Esophagus squamous epithelium (tissue), 4 donors: ENCODE measurements around the gene PHLDA1.

ENCODE experiments used
- CTCF ChIP-seq, 6 experiments: fragments of 450-650 bp in 4 of 6; fragments of 200-600 bp in 2 of 6; sonication (generic) in 2 of 6; IDR thresholded peaks; one replicate each; pipeline ENCODE4 v1.5.1; 2016 to 2019; ENCODE audit warnings: antibody characterized with exemption in 6 of 6, mild to moderate bottlenecking in 4 of 6, moderate library complexity in 4 of 6
- POLR2A ChIP-seq, 4 donors: fragments of 450-650 bp; IDR thresholded peaks; one replicate each; pipeline ENCODE4 v1.6.1; 2017; ENCODE audit warnings: antibody characterized with exemption in 4 of 4, mild to moderate bottlenecking in 4 of 4, moderate library complexity in 3 of 4

GRCh38 chr12:76018672-76019071 is 12.9 kb downstream of the PHLDA1 start:
- TF ChIP-seq CTCF (IDR thresholded peaks at IDR 0.05), result no peak
- no peak for TF ChIP-seq POLR2A (IDR thresholded peaks at IDR 0.05)
